Activated CD8-positive, alpha-beta T cell treated with anti-CD3 and anti-CD28 coated beads, Interleukin-2, amount 10 ng/mL, durations not matched to agents 7 days and 5 days (primary cell): Measurements from ENCODE around the gene AKT1. TPM values are rescaled to one million over a fixed set of nuclear protein-coding genes. Genes with fewer than 3 reads are reported as not detected.

Source experiments
- ATAC-seq: fragments of 150-1000 bp; cut with Tn5 transposase; one replicate; pipeline ENCODE4 v1.10.0; 2021; ENCODE audit warnings: moderate library complexity
- CTCF ChIA-PET: fragments of 350-600 bp; sonication (Branson Sonifier 250); formaldehyde crosslinking; loops from one replicate; lab custom pipeline; 2021; ENCODE audit warnings: antibody characterized with exemption; lab: Charles Lee
- POLR2A ChIA-PET: fragments of 350-600 bp; sonication (Branson Sonifier 250); formaldehyde crosslinking; loops from one replicate; lab custom pipeline; 2021; ENCODE audit warnings: antibody characterized with exemption; lab: Charles Lee
- DNase-seq: peaks from one replicate; pipeline ENCODE4 v3.0.0-alpha.2; 2020
- H3K27ac Mint-ChIP-seq: one replicate; pipeline ENCODE4 v1.8.0; 2021; ENCODE audit warnings: mild to moderate bottlenecking, mixed read lengths
- H3K27me3 Mint-ChIP-seq: one replicate; pipeline ENCODE4 v1.8.0; 2021; ENCODE audit warnings: low read depth, mixed read lengths
- H3K36me3 Mint-ChIP-seq: one replicate; pipeline ENCODE4 v1.8.0; 2021; ENCODE audit warnings: low read depth, mixed read lengths
- H3K4me1 Mint-ChIP-seq: one replicate; pipeline ENCODE4 v1.8.0; 2021; ENCODE audit warnings: low read depth, mixed read lengths
- H3K4me3 Mint-ChIP-seq: one replicate; pipeline ENCODE4 v1.8.0; 2021; ENCODE audit warnings: mild to moderate bottlenecking, mixed read lengths
- H3K9me3 Mint-ChIP-seq: one replicate; pipeline ENCODE4 v1.8.0; 2022; ENCODE audit warnings: mixed read lengths; ENCODE audit not compliant: insufficient read depth
- total RNA-seq, 2 experiments: library from RNA; stranded (reverse); gene quantifications; one replicate each; pipeline ENCODE4 v1.2.3, GENCODE V29; 2021

The AKT1 gene
- total RNA-seq, 2 experiments from 2014 or later: 217 to 222 TPM

DNA sequence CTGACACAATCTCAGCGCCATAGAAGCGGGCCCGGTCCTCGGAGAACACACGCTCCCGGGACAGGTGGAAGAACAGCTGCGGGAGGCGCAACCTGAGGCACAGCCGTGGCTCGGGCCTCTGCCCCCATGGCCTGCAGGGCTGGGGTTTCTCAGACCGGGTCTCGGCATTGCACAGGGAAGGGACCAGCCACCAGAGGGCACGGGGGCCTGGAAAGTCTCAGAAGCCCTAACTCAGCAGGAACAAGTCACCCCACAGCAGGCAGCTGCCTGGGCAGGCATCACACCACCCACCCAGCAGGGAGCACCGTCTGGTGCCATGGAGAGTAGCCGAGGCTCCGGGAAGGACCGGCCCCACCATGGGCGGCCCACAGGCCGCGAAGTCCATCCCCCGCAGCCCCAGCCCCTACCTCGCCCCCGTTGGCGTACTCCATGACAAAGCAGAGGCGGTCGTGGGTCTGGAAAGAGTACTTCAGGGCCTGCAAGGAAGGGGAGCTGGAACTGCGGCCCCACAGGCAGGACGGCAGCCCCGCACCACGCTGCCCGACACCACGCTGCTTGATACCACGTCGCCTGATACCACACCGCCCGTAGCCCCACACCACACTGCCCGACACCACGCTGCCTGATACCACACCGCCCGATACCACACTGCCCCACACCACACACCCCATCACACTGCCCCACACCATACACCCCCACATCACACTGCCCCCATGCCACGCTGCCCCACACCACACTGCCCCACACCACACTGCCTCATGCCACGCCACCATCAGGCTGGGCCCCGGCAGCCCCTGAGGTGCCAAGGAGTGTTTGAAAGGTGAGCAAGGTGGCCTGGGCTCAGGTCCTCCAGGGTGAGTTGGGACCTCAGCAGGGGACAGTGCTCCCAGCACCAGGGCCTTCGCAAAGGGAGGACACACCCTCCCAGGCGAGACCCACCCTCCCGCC lies 21.8 kb downstream of the AKT1 start:
- H3K4me1 Mint-ChIP-seq: peaks cover 1% of the 10 kb centered on the region
- ATAC-seq: no peak
- no peak overlapping the region for H3K27ac Mint-ChIP-seq
- H3K9me3 Mint-ChIP-seq: no peaks in the 10 kb centered on the region
- CTCF ChIA-PET: no interaction called here
- H3K36me3 Mint-ChIP-seq: peaks cover 57% of the 10 kb centered on the region
- H3K4me3 Mint-ChIP-seq: no peak overlapping the region
- POLR2A ChIA-PET: no interaction called here
- no peaks in the 10 kb centered on the region for H3K27me3 Mint-ChIP-seq
- no peak for DNase-seq

DNA sequence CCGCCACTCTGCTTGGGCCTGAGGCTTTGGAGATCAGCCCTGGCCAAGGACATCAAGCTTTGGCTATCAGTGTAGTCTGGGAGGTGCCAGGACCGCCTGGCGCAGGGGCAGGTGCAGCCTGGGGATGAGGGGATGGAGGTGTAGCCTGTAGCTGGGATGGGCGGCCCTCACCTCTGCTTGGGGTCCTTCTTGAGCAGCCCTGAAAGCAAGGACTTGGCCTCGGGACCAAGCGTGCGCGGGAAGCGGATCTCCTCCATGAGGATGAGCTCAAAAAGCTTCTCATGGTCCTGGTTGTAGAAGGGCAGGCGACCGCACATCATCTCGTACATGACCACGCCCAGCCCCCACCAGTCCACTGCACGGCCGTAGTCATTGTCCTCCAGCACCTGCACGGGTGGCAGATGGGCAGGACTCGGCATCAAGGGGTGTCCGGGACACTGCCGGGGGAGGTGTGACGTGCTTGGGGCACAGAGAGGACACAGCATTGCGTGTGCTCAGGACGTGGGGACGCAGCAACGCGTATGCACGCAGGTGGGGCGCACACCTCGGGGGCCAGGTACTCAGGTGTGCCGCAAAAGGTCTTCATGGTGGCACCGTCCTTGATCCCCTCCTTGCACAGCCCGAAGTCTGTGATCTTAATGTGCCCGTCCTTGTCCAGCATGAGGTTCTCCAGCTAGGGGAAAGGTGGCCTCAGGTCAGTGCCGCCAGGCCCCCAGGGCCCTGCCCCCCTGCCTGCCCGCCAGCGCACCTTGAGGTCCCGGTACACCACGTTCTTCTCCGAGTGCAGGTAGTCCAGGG lies 22.6 kb downstream of the AKT1 start:
- DNase-seq (no peak), ATAC-seq (no peak)
- Mint-ChIP-seq H3K36me3 (peaks cover 55% of the 10 kb centered on the region), H3K27me3 (no peaks in the 10 kb centered on the region), H3K4me3 (no peak overlapping the region), H3K9me3 (no peaks in the 10 kb centered on the region), H3K27ac (no peak overlapping the region), H3K4me1 (peaks cover 3% of the 10 kb centered on the region)
- POLR2A ChIA-PET: no interaction called here
- CTCF ChIA-PET: interaction anchor here (1.0 kb wide), 1 partner anchor 53 kb away, joined by 4 read pairs; no protein-coding TSS in a partner anchor

- Mint-ChIP-seq H3K36me3 (peaks cover 51% of the 10 kb centered on the region), H3K27ac (no peak overlapping the region), H3K4me1 (peaks cover 3% of the 10 kb centered on the region), H3K27me3 (no peaks in the 10 kb centered on the region), H3K9me3 (no peaks in the 10 kb centered on the region), H3K4me3 (no peak overlapping the region)
- ChIA-PET CTCF (interaction anchor here (1.0 to 6.6 kb wide), 2 partner anchors 54 to 55 kb away, joined by 4 to 78 read pairs; no protein-coding TSS in a partner anchor), POLR2A (no interaction called here)
- no peak for ATAC-seq
- no peak for DNase-seq
These were observed 23.4 kb downstream of the AKT1 start for GRCh38 chr14:104771918-104772706.

GRCh38 chr14:104771374-104771773 lies 24.2 kb downstream of the AKT1 start:
- Mint-ChIP-seq H3K9me3 (no peaks in the 10 kb centered on the region), H3K4me3 (no peak overlapping the region), H3K27me3 (no peaks in the 10 kb centered on the region), H3K27ac (no peak overlapping the region), H3K36me3 (peaks cover 44% of the 10 kb centered on the region), H3K4me1 (peaks cover 6% of the 10 kb centered on the region)
- CTCF ChIA-PET: interaction anchor here (0.8 to 6.6 kb wide), 5 partner anchors 10 to 56 kb away, joined by 3 to 78 read pairs (median 6); partner anchors contain the start of gene SIVA1
- ATAC-seq: no peak
- POLR2A ChIA-PET: no interaction called here
- no peak for DNase-seq

DNA sequence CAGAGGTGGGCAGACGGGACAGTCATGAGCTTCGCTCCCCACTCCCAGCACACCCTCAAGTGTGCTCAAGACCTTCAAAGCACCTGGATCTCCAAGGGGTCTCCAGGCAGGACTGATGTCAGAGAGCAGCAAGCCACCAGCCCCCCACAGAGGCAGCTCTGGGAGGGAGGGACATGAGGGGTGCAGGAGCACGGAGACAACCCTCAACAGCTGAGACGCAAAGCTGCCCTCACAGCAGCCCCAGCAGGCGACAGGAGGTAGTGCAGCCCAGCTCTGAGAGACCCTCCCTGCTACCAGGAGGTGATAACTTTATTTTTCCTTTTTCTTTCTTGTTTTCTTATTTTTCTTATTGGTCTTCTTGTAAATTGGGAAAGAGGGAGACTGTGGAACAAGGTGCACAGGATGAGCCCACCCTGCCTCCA lies 24.7 kb downstream of the AKT1 start:
- ATAC-seq (no peak), DNase-seq (peak; percentile 45)
- peaks cover 6% of the 10 kb centered on the region for H3K4me1 Mint-ChIP-seq
- ChIA-PET POLR2A (interaction anchor here (1.2 kb wide), 1 partner anchor 30 kb away, joined by 3 read pairs; the partner anchor contains the start of gene ZBTB42), CTCF (interaction anchor here (0.8 to 6.6 kb wide), 8 partner anchors 10 to 56 kb away, joined by 3 to 78 read pairs (median 4); partner anchors contain the start of genes ADSS1 and SIVA1)
- peaks cover 39% of the 10 kb centered on the region for H3K36me3 Mint-ChIP-seq
- H3K27ac Mint-ChIP-seq: no peak overlapping the region
- H3K27me3 Mint-ChIP-seq: no peaks in the 10 kb centered on the region
- H3K9me3 Mint-ChIP-seq: no peaks in the 10 kb centered on the region
- no peak overlapping the region for H3K4me3 Mint-ChIP-seq

- H3K27ac Mint-ChIP-seq: no peak overlapping the region
- H3K9me3 Mint-ChIP-seq: no peaks in the 10 kb centered on the region
- ChIA-PET POLR2A (interaction anchor here (1.2 kb wide), 1 partner anchor 31 kb away, joined by 3 read pairs; the partner anchor contains the start of gene ZBTB42), CTCF (interaction anchor here (0.9 to 6.6 kb wide), 8 partner anchors 11 to 57 kb away, joined by 3 to 78 read pairs (median 6); partner anchors contain the start of gene ADSS1)
- H3K36me3 Mint-ChIP-seq: peaks cover 37% of the 10 kb centered on the region
- H3K4me3 Mint-ChIP-seq: no peak overlapping the region
- H3K27me3 Mint-ChIP-seq: no peaks in the 10 kb centered on the region
- peaks cover 6% of the 10 kb centered on the region for H3K4me1 Mint-ChIP-seq
- DNase-seq: no peak
- no peak for ATAC-seq
These were observed 25.4 kb downstream of the AKT1 start for GRCh38 chr14:104770072-104770579.

DNA sequence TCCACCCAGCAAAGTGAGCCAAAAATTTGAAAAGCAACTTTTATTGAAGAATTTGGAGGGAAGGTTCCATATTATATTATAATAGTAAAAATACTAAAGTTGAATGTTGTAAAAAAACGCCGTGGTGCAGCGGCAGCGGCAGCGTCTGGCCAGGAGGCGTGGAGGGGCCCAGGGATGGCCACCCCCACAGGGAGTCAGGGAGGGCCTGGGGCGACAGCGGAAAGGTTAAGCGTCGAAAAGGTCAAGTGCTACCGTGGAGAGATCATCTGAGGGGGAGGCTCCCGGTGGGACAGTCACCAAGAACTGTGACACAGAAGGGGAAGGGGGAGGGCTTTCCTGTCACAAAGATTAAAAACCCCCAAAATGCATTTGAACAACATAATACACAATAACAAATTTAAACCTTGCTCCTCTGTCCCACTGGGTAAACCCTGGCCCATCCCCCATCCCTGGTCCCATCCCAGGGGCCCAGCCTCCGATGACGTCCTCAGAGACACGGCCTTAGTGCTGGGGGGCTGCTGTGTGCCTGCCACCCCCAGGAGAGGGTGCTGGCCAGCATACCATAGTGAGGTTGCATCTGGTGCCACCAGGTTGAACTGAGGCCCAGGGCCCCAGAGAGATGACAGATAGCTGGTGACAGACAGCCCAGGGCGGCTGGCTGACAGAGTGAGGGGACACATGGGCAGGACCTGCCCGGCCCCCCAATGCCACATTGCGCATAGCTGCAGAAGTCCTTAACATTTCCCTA lies 26.1 kb downstream of the AKT1 start:
- DNase-seq (no peak), ATAC-seq (no peak)
- no peaks in the 10 kb centered on the region for H3K27me3 Mint-ChIP-seq
- H3K4me1 Mint-ChIP-seq: peaks cover 6% of the 10 kb centered on the region
- H3K27ac Mint-ChIP-seq: peak overlapping the region; percentile 54
- H3K9me3 Mint-ChIP-seq: no peaks in the 10 kb centered on the region
- H3K36me3 Mint-ChIP-seq: peaks cover 37% of the 10 kb centered on the region
- ChIA-PET POLR2A (interaction anchor here (1.0 to 1.2 kb wide), 2 partner anchors 31 to 56 kb away, joined by 3 to 4 read pairs; partner anchors contain the start of gene ZBTB42), CTCF (interaction anchor here (1.0 to 6.6 kb wide), 17 partner anchors 10 to 86 kb away, joined by 3 to 78 read pairs (median 6); partner anchors contain the start of genes ADSS1 and SIVA1)
- H3K4me3 Mint-ChIP-seq: no peak overlapping the region

GRCh38 chr14:104768437-104769323 lies 26.9 kb downstream of the AKT1 start:
- ATAC-seq (peak; percentile 93), DNase-seq (peak; percentile 94)
- H3K4me1 Mint-ChIP-seq: peaks cover 6% of the 10 kb centered on the region
- no peak overlapping the region for H3K4me3 Mint-ChIP-seq
- peak overlapping the region; percentile 52 for H3K27ac Mint-ChIP-seq
- ChIA-PET POLR2A (interaction anchor here (0.9 to 1.2 kb wide), 3 partner anchors 14 to 57 kb away, joined by 3 to 6 read pairs (median 4); partner anchors contain the start of gene SIVA1), CTCF (interaction anchor here (0.6 to 6.6 kb wide), 19 partner anchors 9 to 85 kb away, joined by 3 to 78 read pairs (median 4); partner anchors contain the start of gene SIVA1)
- H3K36me3 Mint-ChIP-seq: peaks cover 34% of the 10 kb centered on the region
- no peaks in the 10 kb centered on the region for H3K27me3 Mint-ChIP-seq
- no peaks in the 10 kb centered on the region for H3K9me3 Mint-ChIP-seq

DNA sequence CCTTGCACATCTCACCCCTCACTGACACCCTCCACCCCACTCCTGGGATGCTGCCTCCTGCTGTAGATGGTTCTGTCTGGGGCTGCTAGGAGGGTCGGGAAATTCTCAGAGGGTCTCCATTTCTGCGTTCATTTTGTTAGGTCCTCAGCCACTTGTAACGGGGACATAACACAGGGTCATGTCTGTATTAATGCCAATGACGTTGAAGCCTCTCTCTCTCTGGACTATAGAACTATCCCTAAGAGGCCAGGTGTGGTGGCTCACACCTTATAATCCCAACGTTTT lies 28.0 kb downstream of the AKT1 start:
- Mint-ChIP-seq H3K4me1 (peaks cover 6% of the 10 kb centered on the region), H3K9me3 (no peaks in the 10 kb centered on the region), H3K27me3 (no peaks in the 10 kb centered on the region), H3K27ac (no peak overlapping the region), H3K36me3 (peaks cover 33% of the 10 kb centered on the region), H3K4me3 (no peak overlapping the region)
- ChIA-PET CTCF (interaction anchor here (0.8 to 6.6 kb wide), 5 partner anchors 10 to 319 kb away, joined by 3 to 78 read pairs (median 6); partner anchors contain the start of gene SIVA1), POLR2A (interaction anchor here (1.1 kb wide), 1 partner anchor 11 kb away, joined by 3 read pairs; no protein-coding TSS in a partner anchor)
- no peak for DNase-seq
- ATAC-seq: no peak
